HEK293T (cell line): ENCODE data around the gene ATP5MG.

ENCODE experiments used
- CTCF ChIA-PET: fragments of 350-600 bp; formaldehyde crosslinking; extraction: SDS; loops from one replicate; lab custom pipeline; 2021; ENCODE audit warnings: antibody characterized with exemption, inconsistent platforms; lab: Yijun Ruan, JAX
- POLR2A ChIA-PET: fragments of 350-600 bp; formaldehyde crosslinking; extraction: SDS; loops from one replicate; lab custom pipeline; 2020; ENCODE audit warnings: antibody characterized with exemption, inconsistent platforms; lab: Yijun Ruan, JAX
- DNase-seq: peaks from one replicate; pipeline ENCODE4 v3.0.0; 2012; ENCODE audit warnings: mixed read lengths; ENCODE audit errors: extremely low spot score
- ARNT ChIP-seq: fragments of 450-650 bp; IDR thresholded peaks from 2 replicates; pipeline ENCODE4 v1.6.1; 2017; ENCODE audit warnings: mild to moderate bottlenecking
- BHLHE40 ChIP-seq: fragments of 450-650 bp; IDR thresholded peaks from 2 replicates; pipeline ENCODE4 v1.6.1; 2016; ENCODE audit warnings: mild to moderate bottlenecking, moderate library complexity, borderline replicate concordance
- CTBP1 ChIP-seq: fragments of 450-650 bp; IDR thresholded peaks from 2 replicates; pipeline ENCODE4 v1.6.1; 2016; ENCODE audit warnings: borderline replicate concordance
- ELF4 ChIP-seq: fragments of 450-650 bp; IDR thresholded peaks from 2 replicates; pipeline ENCODE4 v1.6.1; 2017; ENCODE audit warnings: antibody characterized with exemption
- FOXA1 ChIP-seq: fragments of 450-650 bp; IDR thresholded peaks from 2 replicates; pipeline ENCODE4 v1.6.1; 2016; ENCODE audit warnings: mild to moderate bottlenecking
- FOXK2 ChIP-seq: fragments of 450-650 bp; IDR thresholded peaks from 2 replicates; pipeline ENCODE4 v1.6.1; 2016; ENCODE audit warnings: mild to moderate bottlenecking
- FOXM1 ChIP-seq: fragments of 450-650 bp; IDR thresholded peaks from 2 replicates; pipeline ENCODE4 v1.6.1; 2017; ENCODE audit warnings: mild to moderate bottlenecking, borderline replicate concordance
- HDGF ChIP-seq: fragments of 450-650 bp; IDR thresholded peaks from 2 replicates; pipeline ENCODE4 v1.6.1; 2017; ENCODE audit warnings: antibody characterized with exemption, borderline replicate concordance
- L3MBTL2 ChIP-seq: fragments of 450-650 bp; conservative IDR thresholded peaks from 2 replicates; pipeline ENCODE4 v1.6.1; 2016; ENCODE audit warnings: mild to moderate bottlenecking
- LEF1 ChIP-seq: fragments of 450-650 bp; IDR thresholded peaks from 2 replicates; pipeline ENCODE4 v1.6.1; 2017; ENCODE audit warnings: mild to moderate bottlenecking, borderline replicate concordance
- NFRKB ChIP-seq: fragments of 450-650 bp; IDR thresholded peaks from 2 replicates; pipeline ENCODE4 v1.6.1; 2016; ENCODE audit warnings: mild to moderate bottlenecking, moderate library complexity
- PKNOX1 ChIP-seq: fragments of 450-650 bp; IDR thresholded peaks from 2 replicates; pipeline ENCODE4 v1.6.1; 2016
- SP1 ChIP-seq: fragments of 450-650 bp; IDR thresholded peaks from 2 replicates; pipeline ENCODE4 v1.6.1; 2017
- SUZ12 ChIP-seq: fragments of 450-650 bp; IDR thresholded peaks from 2 replicates; pipeline ENCODE4 v1.6.1; 2016; ENCODE audit warnings: mild to moderate bottlenecking
- TARDBP ChIP-seq: fragments of 450-650 bp; IDR thresholded peaks from 2 replicates; pipeline ENCODE4 v1.6.1; 2016
- ZNF384 ChIP-seq: fragments of 450-650 bp; IDR thresholded peaks from 2 replicates; pipeline ENCODE4 v1.6.1; 2016

The ATP5MG gene

GRCh38 chr11:118439646-118440045, 38.2 kb downstream of the ATP5MG start:
- TF ChIP-seq LEF1 (no peak), CTBP1 (no peak), ARNT (no peak), NFRKB (no peak), L3MBTL2 (no peak), BHLHE40 (no peak), FOXA1 (no peak), ZNF384 (no peak), FOXM1 (no peak), HDGF (no peak), SUZ12 (no peak), SP1 (no peak), TARDBP (no peak)
- DNase-seq = no peak
- CTCF ChIA-PET = no interaction called here
- POLR2A ChIA-PET = interaction anchor here (1.0 kb wide), 1 partner anchor 12 kb away, joined by 3 read pairs; no protein-coding TSS in a partner anchor

- TF ChIP-seq ELF4 (no peak), HDGF (no peak), SP1 (no peak), NFRKB (no peak), LEF1 (no peak), FOXM1 (no peak)
- DNase-seq = no peak
- CTCF ChIA-PET = no interaction called here
- POLR2A ChIA-PET = no interaction called here
Observed at GRCh38 chr11:118441770-118442275, 40.4 kb downstream of the ATP5MG start.

- DNase-seq = no peak
- ChIA-PET POLR2A (no interaction called here), CTCF (no interaction called here)
- TF ChIP-seq ELF4 (no peak), L3MBTL2 (no peak), BHLHE40 (no peak), TARDBP (no peak), ARNT (no peak), CTBP1 (no peak), FOXK2 (no peak), FOXA1 (no peak), LEF1 (no peak), SP1 (no peak)
Observed at GRCh38 chr11:118442301-118442700, 40.9 kb downstream of the ATP5MG start.

- no peak for TF ChIP-seq TARDBP
- TF ChIP-seq PKNOX1 = no peak
- TF ChIP-seq FOXM1 = no peak
- TF ChIP-seq FOXK2 = no peak
- no peak for TF ChIP-seq ARNT
- TF ChIP-seq CTBP1 = no peak
- TF ChIP-seq FOXA1 = no peak
- no peak for TF ChIP-seq HDGF
- no peak for TF ChIP-seq L3MBTL2
- TF ChIP-seq BHLHE40 = no peak
- CTCF ChIA-PET = interaction anchor here (0.5 kb wide), 1 partner anchor 47 kb away, joined by 3 read pairs; no protein-coding TSS in a partner anchor
- POLR2A ChIA-PET = no interaction called here
- DNase-seq = no peak
Observed at GRCh38 chr11:118442908-118443589, 41.6 kb downstream of the ATP5MG start.

- POLR2A ChIA-PET = no interaction called here
- no peak for TF ChIP-seq ELF4
- TF ChIP-seq LEF1 = no peak
- TF ChIP-seq FOXA1 = no peak
- no peak for TF ChIP-seq PKNOX1
- no peak for TF ChIP-seq FOXM1
- TF ChIP-seq SP1 = no peak
- TF ChIP-seq CTBP1 = no peak
- no peak for TF ChIP-seq L3MBTL2
- TF ChIP-seq BHLHE40 = no peak
- TF ChIP-seq ARNT = no peak
- no peak for TF ChIP-seq SUZ12
- TF ChIP-seq HDGF = no peak
- TF ChIP-seq FOXK2 = no peak
- no peak for TF ChIP-seq ZNF384
- TF ChIP-seq TARDBP = no peak
- TF ChIP-seq NFRKB = no peak
- CTCF ChIA-PET = no interaction called here
- no peak for DNase-seq
Observed at GRCh38 chr11:118443590-118444218, 42.3 kb downstream of the ATP5MG start.

GRCh38 chr11:118447423-118447822, 46.0 kb downstream of the ATP5MG start:
- ChIA-PET POLR2A (no interaction called here), CTCF (no interaction called here)
- no peak for TF ChIP-seq L3MBTL2
- DNase-seq = no peak

GRCh38 chr11:118448294-118448693, 46.9 kb downstream of the ATP5MG start:
- DNase-seq = no peak
- TF ChIP-seq BHLHE40 (no peak), TARDBP (no peak), ELF4 (no peak)

More at GRCh38 chr11:118448294-118448693, 46.9 kb downstream of the ATP5MG start:
- CTCF ChIA-PET = no interaction called here
- POLR2A ChIA-PET = interaction anchor here (1.0 kb wide), 1 partner anchor 12 kb away, joined by 4 read pairs; the partner anchor contains the start of gene KMT2A
